ENCODE results near the gene RNF180.

DNA sequence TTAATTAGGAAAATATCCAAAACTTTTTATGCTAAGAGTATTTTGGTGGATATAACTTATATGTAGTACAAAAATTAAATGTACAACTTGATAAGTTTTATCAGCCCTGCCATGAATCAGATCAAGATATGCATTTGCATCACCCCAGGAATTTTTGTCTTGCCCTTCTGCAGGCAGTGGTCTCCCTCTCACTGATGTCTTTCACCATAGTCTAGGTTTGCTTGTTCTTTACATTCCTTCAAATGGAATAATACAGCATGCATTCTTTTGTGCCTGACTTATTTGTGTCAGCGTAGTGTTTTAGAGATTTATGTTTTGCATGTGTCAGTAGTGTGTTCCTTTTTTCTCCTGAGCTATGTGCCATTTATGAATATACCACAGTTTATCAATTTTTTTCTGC lies 36.4 kb downstream of the RNF180 start:
- TF ChIP-seq REST (IDR thresholded peaks at IDR 0.05; ENCODE audit: borderline replicate concordance) (no peak), TAF1 (IDR thresholded peaks at IDR 0.05; ENCODE audit: low read depth) (no peak), POLR2AphosphoS5 (IDR thresholded peaks at IDR 0.05) (no peak), RAD21 (conservative IDR thresholded peaks at IDR 0.05) (no peak), EZH2 (IDR thresholded peaks at IDR 0.05; ENCODE audit: borderline replicate concordance, insufficient read depth, low read length, poor library complexity, severe bottlenecking) (no peak), EP300 (conservative IDR thresholded peaks at IDR 0.05; ENCODE audit: poor library complexity, severe bottlenecking) (no peak), SMC3 (conservative IDR thresholded peaks at IDR 0.05; ENCODE audit: poor library complexity) (no peak), MXI1 (conservative IDR thresholded peaks at IDR 0.05; ENCODE audit: poor library complexity, severe bottlenecking) (no peak)
- TF ChIP-seq, protein P1, sequence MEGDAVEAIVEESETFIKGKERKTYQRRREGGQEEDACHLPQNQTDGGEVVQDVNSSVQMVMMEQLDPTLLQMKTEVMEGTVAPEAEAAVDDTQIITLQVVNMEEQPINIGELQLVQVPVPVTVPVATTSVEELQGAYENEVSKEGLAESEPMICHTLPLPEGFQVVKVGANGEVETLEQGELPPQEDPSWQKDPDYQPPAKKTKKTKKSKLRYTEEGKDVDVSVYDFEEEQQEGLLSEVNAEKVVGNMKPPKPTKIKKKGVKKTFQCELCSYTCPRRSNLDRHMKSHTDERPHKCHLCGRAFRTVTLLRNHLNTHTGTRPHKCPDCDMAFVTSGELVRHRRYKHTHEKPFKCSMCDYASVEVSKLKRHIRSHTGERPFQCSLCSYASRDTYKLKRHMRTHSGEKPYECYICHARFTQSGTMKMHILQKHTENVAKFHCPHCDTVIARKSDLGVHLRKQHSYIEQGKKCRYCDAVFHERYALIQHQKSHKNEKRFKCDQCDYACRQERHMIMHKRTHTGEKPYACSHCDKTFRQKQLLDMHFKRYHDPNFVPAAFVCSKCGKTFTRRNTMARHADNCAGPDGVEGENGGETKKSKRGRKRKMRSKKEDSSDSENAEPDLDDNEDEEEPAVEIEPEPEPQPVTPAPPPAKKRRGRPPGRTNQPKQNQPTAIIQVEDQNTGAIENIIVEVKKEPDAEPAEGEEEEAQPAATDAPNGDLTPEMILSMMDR (IDR thresholded peaks at IDR 0.05; ENCODE audit: poor library complexity, severe bottlenecking): no peak
